ENCODE data around the gene SETD1B. TPM values are rescaled to one million over a fixed set of nuclear protein-coding genes. Genes with fewer than 3 reads are reported as not detected.

The SETD1B gene
- total RNA-seq, 3 donors from 2014 or later, result 4.2 to 7.9 (median 6.1) TPM

DNA sequence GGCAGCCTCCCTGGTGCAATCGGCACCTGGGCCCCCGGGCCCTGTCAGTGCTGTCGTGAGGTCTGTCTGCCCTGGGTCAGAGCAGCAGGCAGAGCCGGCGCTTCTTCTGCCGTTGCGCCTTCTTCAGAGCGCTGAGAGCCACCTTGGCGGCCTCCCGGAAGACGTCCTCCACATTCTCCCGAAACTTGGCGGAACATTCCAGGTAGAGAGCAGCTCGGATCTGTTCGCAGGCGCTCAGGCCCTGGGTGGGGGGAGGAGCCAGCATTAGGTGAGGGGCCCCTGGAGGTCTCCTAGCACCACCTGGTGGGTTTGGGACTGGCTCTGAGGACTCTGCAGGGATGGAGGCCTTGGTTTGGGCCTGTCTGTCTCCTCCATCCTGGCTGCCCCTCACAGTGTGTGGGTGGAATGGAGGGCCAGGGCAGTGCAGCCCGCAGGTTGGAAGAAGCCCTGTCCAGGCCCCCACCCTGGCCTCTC lies 24.4 kb upstream of the SETD1B start:
- Histone ChIP-seq H3K27ac (no peak overlapping the region), H3K4me1 (no peaks in the 10 kb centered on the region), H3K36me3 (no peaks in the 10 kb centered on the region), H3K27me3 (no peaks in the 10 kb centered on the region), H3K9me3 (no peaks in the 10 kb centered on the region), H3K4me3 (no peak overlapping the region)
- no peak for TF ChIP-seq POLR2AphosphoS5 (IDR thresholded peaks at IDR 0.05)
- TF ChIP-seq, protein P1, sequence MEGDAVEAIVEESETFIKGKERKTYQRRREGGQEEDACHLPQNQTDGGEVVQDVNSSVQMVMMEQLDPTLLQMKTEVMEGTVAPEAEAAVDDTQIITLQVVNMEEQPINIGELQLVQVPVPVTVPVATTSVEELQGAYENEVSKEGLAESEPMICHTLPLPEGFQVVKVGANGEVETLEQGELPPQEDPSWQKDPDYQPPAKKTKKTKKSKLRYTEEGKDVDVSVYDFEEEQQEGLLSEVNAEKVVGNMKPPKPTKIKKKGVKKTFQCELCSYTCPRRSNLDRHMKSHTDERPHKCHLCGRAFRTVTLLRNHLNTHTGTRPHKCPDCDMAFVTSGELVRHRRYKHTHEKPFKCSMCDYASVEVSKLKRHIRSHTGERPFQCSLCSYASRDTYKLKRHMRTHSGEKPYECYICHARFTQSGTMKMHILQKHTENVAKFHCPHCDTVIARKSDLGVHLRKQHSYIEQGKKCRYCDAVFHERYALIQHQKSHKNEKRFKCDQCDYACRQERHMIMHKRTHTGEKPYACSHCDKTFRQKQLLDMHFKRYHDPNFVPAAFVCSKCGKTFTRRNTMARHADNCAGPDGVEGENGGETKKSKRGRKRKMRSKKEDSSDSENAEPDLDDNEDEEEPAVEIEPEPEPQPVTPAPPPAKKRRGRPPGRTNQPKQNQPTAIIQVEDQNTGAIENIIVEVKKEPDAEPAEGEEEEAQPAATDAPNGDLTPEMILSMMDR (IDR thresholded peaks at IDR 0.05), result no peak
- TF ChIP-seq POLR2A (IDR thresholded peaks at IDR 0.05), result no peak
- DNase-seq (ENCODE audit: low spot score in 2 of 2), result no peak
- intact Hi-C loops (cut with DNase I; ENCODE audit: low total_unique reads), result loop anchor here (10.0 kb wide), 1 partner anchor 75 kb away; no protein-coding TSS in a partner anchor

- no peak for DNase-seq (ENCODE audit: low spot score in 2 of 2)
- no peaks in the 10 kb centered on the region for H3K4me1 ChIP-seq
- intact Hi-C loops (cut with DNase I; ENCODE audit: low total_unique reads), result no loop called here
- H3K36me3 ChIP-seq, result no peaks in the 10 kb centered on the region
- no peaks in the 10 kb centered on the region for H3K27me3 ChIP-seq
- H3K4me3 ChIP-seq, result no peak overlapping the region
- H3K9me3 ChIP-seq, result no peaks in the 10 kb centered on the region
- TF ChIP-seq, protein P1 (IDR thresholded peaks at IDR 0.05), result no peak
- TF ChIP-seq POLR2AphosphoS5 (IDR thresholded peaks at IDR 0.05) (no peak), POLR2A (IDR thresholded peaks at IDR 0.05) (no peak)
- H3K27ac ChIP-seq, result no peak overlapping the region
Observed at GRCh38 chr12:121780429-121780828, 23.4 kb upstream of the SETD1B start.

- DNase-seq (ENCODE audit: low spot score in 2 of 2), result no peak
- Histone ChIP-seq H3K36me3 (no peaks in the 10 kb centered on the region), H3K4me3 (no peak overlapping the region), H3K4me1 (no peaks in the 10 kb centered on the region), H3K27me3 (no peaks in the 10 kb centered on the region), H3K9me3 (no peaks in the 10 kb centered on the region), H3K27ac (peak overlapping the region in 1 of 2 donors; percentile 71)
- TF ChIP-seq POLR2A (IDR thresholded peaks at IDR 0.05) (no peak), POLR2AphosphoS5 (IDR thresholded peaks at IDR 0.05) (no peak)
- TF ChIP-seq, protein P1 (IDR thresholded peaks at IDR 0.05), result no peak
- intact Hi-C loops (cut with DNase I; ENCODE audit: low total_unique reads), result no loop called here
Observed at GRCh38 chr12:121781484-121781997, 22.3 kb upstream of the SETD1B start.

DNA sequence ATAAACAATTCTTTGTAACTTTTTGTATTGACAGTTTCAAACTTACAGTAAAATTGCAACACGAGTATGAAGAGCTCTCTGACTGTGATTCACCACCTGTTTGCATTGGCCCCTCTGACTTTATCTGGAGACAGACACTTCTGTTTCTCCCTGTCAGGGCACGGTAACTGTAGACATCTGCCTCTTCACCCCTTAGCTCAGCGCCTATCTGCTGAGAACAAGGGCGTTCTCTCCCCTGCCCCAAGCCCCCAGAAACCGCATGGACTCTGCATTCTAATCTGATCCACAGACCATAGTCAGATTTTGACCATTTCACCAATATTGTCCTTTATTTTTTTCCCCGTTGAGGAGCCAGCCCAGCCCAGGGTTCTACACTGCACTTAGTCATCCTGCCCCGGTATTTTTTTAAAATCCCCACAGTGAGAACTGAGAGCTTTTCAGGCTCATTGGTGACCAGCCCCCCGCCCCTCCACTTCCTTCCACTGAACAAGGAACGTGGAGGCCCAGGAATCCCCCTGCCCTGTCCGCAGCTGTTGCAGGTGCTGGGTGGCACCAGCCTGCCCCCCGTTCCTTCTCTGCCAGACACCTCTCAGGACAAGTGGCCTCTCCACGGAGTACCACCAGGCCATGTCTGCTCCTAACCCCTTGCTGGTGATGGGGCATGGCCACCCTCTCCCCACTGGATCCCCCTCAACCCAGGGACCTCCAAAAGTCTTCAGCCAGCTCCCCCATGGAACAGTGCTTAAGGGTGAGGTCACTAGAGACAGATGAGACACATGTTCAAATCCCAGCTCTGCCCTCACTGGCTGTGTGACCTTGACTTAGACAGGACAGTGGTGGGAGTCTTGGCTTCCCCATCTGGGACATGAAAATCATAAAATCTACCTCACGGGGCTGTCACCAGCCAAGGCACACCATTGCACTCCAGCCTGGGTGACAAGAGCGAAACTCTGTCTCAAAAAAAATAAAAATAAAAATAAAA lies 21.5 kb upstream of the SETD1B start:
- TF ChIP-seq POLR2AphosphoS5 (IDR thresholded peaks at IDR 0.05), result no peak
- TF ChIP-seq, protein P1 (IDR thresholded peaks at IDR 0.05), result no peak
- TF ChIP-seq POLR2A (IDR thresholded peaks at IDR 0.05), result no peak
- Histone ChIP-seq H3K36me3 (no peaks in the 10 kb centered on the region), H3K4me1 (no peaks in the 10 kb centered on the region), H3K4me3 (no peak overlapping the region), H3K27me3 (no peaks in the 10 kb centered on the region), H3K27ac (peak overlapping the region in 1 of 2 donors; percentile 58), H3K9me3 (no peaks in the 10 kb centered on the region)
- DNase-seq (ENCODE audit: low spot score in 2 of 2), result no peak
- intact Hi-C loops (cut with DNase I; ENCODE audit: low total_unique reads), result no loop called here

- H3K4me3 ChIP-seq, result no peak overlapping the region
- intact Hi-C loops (cut with DNase I; ENCODE audit: low total_unique reads), result no loop called here
- no peaks in the 10 kb centered on the region for H3K9me3 ChIP-seq
- no peaks in the 10 kb centered on the region for H3K36me3 ChIP-seq
- no peak overlapping the region for H3K27ac ChIP-seq
- H3K27me3 ChIP-seq, result no peaks in the 10 kb centered on the region
- H3K4me1 ChIP-seq, result no peaks in the 10 kb centered on the region
- no peak for TF ChIP-seq POLR2AphosphoS5 (IDR thresholded peaks at IDR 0.05)
- no peak for DNase-seq (ENCODE audit: low spot score in 2 of 2)
Observed at GRCh38 chr12:121783766-121784165, 20.0 kb upstream of the SETD1B start.
